Erythroblast (primary cell): ENCODE results near the gene NDUFAF4.

Source experiments
- GATA1 ChIP-seq: IDR thresholded peaks from 2 replicates; pipeline ENCODE4 v1.6.1; 2011; ENCODE audit warnings: low read depth, mild to moderate bottlenecking, control low read depth, low read length, moderate library complexity
- POLR2A ChIP-seq: IDR thresholded peaks from 2 replicates; pipeline ENCODE4 v1.6.1; 2011; ENCODE audit warnings: mild to moderate bottlenecking, low read length

DNA sequence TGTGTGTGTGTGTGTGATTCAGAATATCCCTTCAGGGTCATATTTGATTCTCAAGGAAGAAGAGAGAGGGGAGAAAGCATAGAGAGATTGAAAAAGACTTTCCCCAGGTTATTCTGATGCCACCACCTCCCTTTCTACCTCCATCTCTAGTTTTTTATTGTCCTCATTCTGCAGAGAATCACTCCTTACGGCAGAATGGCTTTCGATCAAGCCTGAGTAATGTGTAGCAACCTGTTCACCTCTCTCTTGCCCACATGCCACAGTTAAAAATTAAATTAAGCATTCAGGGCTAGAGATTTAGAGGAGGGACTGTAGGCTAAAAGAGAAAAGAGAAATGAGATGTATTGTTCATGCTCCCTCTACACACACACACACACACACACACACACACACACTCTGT lies 45.0 kb upstream of the NDUFAF4 start:
- TF ChIP-seq POLR2A (no peak), GATA1 (no peak)
